Measurements from ENCODE around the gene MGAM2.
"Not testable (repeated sequence)": the region's sequence is repeated elsewhere in the genome, so short reads cannot be mapped to it uniquely, and the experiment has no call there.

MGAM2 gene

GRCh38 chr7:142088022-142088714 is 23.4 kb upstream of the MGAM2 start:
- CTCF ChIA-PET, result no interaction called here
- TF ChIP-seq, protein P1, sequence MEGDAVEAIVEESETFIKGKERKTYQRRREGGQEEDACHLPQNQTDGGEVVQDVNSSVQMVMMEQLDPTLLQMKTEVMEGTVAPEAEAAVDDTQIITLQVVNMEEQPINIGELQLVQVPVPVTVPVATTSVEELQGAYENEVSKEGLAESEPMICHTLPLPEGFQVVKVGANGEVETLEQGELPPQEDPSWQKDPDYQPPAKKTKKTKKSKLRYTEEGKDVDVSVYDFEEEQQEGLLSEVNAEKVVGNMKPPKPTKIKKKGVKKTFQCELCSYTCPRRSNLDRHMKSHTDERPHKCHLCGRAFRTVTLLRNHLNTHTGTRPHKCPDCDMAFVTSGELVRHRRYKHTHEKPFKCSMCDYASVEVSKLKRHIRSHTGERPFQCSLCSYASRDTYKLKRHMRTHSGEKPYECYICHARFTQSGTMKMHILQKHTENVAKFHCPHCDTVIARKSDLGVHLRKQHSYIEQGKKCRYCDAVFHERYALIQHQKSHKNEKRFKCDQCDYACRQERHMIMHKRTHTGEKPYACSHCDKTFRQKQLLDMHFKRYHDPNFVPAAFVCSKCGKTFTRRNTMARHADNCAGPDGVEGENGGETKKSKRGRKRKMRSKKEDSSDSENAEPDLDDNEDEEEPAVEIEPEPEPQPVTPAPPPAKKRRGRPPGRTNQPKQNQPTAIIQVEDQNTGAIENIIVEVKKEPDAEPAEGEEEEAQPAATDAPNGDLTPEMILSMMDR (IDR thresholded peaks at IDR 0.05; ENCODE audit: control extremely low read depth, extremely low read depth, low read depth, missing control alignments), result no peak
- POLR2A ChIA-PET, result no interaction called here
- DNase-seq (ENCODE audit: extremely low spot score), result no peak

GRCh38 chr7:142089035-142089434 is 22.5 kb upstream of the MGAM2 start:
- no peak for DNase-seq (ENCODE audit: extremely low spot score)
- POLR2A ChIA-PET, result no interaction called here
- CTCF ChIA-PET, result no interaction called here
- TF ChIP-seq, protein P1 (IDR thresholded peaks at IDR 0.05; ENCODE audit: control extremely low read depth, extremely low read depth, low read depth, missing control alignments), result no peak

DNA sequence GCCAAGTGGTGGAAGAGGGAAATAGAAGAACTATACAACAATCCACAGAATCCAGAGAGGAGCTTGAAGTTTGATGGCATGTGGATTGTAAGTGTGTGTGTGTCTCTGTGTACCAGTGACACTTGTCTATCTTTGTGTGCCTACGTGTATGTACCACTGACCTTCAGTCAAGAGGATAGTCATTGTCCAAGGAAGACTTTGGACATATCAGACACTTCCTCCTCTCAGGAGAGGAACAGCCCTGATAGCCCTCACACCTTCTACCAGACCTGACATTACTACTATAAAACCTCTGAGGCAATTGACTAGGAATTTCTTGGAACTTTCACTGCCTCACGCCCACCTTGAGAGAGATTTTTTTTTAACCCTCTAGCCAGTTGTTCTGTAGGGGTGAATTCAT is 19.6 kb upstream of the MGAM2 start:
- TF ChIP-seq, protein P1 (IDR thresholded peaks at IDR 0.05; ENCODE audit: control extremely low read depth, extremely low read depth, low read depth, missing control alignments), result no peak
- POLR2A ChIA-PET, result no interaction called here
- DNase-seq (ENCODE audit: extremely low spot score), result no peak
- CTCF ChIA-PET, result no interaction called here

- ChIA-PET CTCF (no interaction called here), POLR2A (no interaction called here)
- no peak for DNase-seq (ENCODE audit: extremely low spot score)
- TF ChIP-seq, protein P1 (IDR thresholded peaks at IDR 0.05; ENCODE audit: control extremely low read depth, extremely low read depth, low read depth, missing control alignments), result no peak
These were observed 16.7 kb upstream of the MGAM2 start for GRCh38 chr7:142094861-142095260.

DNA sequence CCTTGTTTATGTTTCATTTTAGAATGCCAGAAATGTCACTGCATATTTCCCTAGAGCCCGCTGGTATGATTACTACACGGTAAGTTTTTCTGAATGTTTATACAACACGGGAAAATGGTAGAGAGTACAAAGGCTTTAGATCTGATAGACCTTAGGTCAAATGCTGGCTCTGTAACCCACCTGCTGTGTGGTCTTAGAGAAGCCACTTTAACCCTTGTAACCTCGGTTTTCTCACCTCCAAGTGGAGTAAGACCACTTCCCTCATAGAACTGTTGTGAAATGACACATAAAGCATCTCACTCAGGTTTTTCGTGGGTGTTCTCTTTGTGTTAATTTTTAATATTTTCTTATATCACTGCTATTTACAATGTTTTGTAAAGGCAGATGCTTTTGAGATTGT is 13.9 kb upstream of the MGAM2 start:
- CTCF ChIA-PET, result no interaction called here

GRCh38 chr7:142098004-142098403 is 13.5 kb upstream of the MGAM2 start:
- CTCF ChIA-PET, result no interaction called here

More for the DNA sequence above, 13.9 kb upstream of the MGAM2 start:
- POLR2A ChIA-PET, result no interaction called here
- no peak for DNase-seq (ENCODE audit: extremely low spot score)
- TF ChIP-seq, protein P1 (IDR thresholded peaks at IDR 0.05; ENCODE audit: control extremely low read depth, extremely low read depth, low read depth, missing control alignments), result no peak

DNA sequence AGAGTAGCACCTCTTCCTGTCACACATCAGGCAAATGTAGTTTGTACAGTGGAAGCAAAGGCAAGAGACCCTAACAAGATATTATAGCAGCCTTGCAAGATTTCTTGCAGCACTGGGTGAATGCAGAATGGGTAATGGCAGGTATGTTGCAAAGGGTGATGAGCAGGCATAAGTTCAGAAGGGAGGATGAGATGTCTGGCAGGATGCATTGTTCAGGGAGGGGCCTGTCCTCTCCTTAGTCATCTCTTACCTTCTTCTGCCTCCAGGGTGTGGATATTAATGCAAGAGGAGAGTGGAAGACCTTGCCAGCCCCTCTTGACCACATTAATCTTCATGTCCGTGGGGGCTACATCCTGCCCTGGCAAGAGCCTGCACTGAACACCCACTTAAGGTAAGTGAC is 12.2 kb upstream of the MGAM2 start:
- POLR2A ChIA-PET; CTCF ChIA-PET; DNase-seq (ENCODE audit: extremely low spot score): not testable (repeated sequence)

More at GRCh38 chr7:142098004-142098403, 13.5 kb upstream of the MGAM2 start:
- TF ChIP-seq, protein P1 (IDR thresholded peaks at IDR 0.05; ENCODE audit: control extremely low read depth, extremely low read depth, low read depth, missing control alignments), result no peak
- no peak for DNase-seq (ENCODE audit: extremely low spot score)
- POLR2A ChIA-PET, result no interaction called here
